ENCODE measurements around the gene WRAP53. TPM values are rescaled to one million over a fixed set of nuclear protein-coding genes. Genes with fewer than 3 reads are reported as not detected.

The WRAP53 gene
- total and polyA plus RNA-seq, 2 of the 13 experiments (the other 11 are each of a cell fraction or from before 2014, with no cell fraction given): 7.0 to 19.5 TPM

GRCh38 chr17:7685533-7686221 is 2.6 kb upstream of the WRAP53 start (continued):
- TF ChIP-seq SALL1 (CRISPR knock-in tag; IDR thresholded peaks at IDR 0.05) (peak; percentile 52; the same call in 1 of the 2 replicates), KDM2A (CRISPR knock-in tag; IDR thresholded peaks at IDR 0.05; ENCODE audit: borderline replicate concordance, low read depth) (peak; percentile 73; the same call in 1 of the 2 replicates), ZFP37 (CRISPR knock-in tag; IDR thresholded peaks at IDR 0.05; ENCODE audit: borderline replicate concordance) (no peak), CREB1 (IDR thresholded peaks at IDR 0.05) (peak; percentile 56), CREB1 (CRISPR knock-in tag; IDR thresholded peaks at IDR 0.05) (no peak), ZNF546 (CRISPR knock-in tag; conservative IDR thresholded peaks at IDR 0.05) (no peak), ZNF605 (CRISPR knock-in tag; IDR thresholded peaks at IDR 0.05) (0 out of 2 replicates have a peak, but pooled peaks have one; percentile 56), SIN3B (IDR thresholded peaks at IDR 0.05; ENCODE audit: low read length) (0 out of 2 replicates have a peak, but pooled peaks have one; percentile 58), GATAD1 (CRISPR knock-in tag; IDR thresholded peaks at IDR 0.05) (peak; percentile 88), ZHX2 (IDR thresholded peaks at IDR 0.05; ENCODE audit: low read depth) (peak; percentile 38; the same call in 1 of the 2 replicates), ZHX2 (CRISPR knock-in tag; IDR thresholded peaks at IDR 0.05; ENCODE audit: borderline replicate concordance) (no peak), MAZ (IDR thresholded peaks at IDR 0.05; ENCODE audit: borderline replicate concordance, low read depth, low read length) (no peak), MAZ (CRISPR knock-in tag; IDR thresholded peaks at IDR 0.05; ENCODE audit: low read depth) (0 out of 2 replicates have a peak, but pooled peaks have one; percentile 41), SP1 (IDR thresholded peaks at IDR 0.05) (no peak), SP1 (CRISPR knock-in tag; IDR thresholded peaks at IDR 0.05) (peak; percentile 97), TBX3 (IDR thresholded peaks at IDR 0.05; ENCODE audit: borderline replicate concordance) (no peak), KDM1A (CRISPR knock-in tag; IDR thresholded peaks at IDR 0.05) (no peak), ZNF770 (CRISPR knock-in tag; IDR thresholded peaks at IDR 0.05) (no peak), STAG1 (CRISPR knock-in tag; IDR thresholded peaks at IDR 0.05) (no peak), EHMT2 (IDR thresholded peaks at IDR 0.05; ENCODE audit: borderline replicate concordance, low read depth, low read length) (no peak), ATF3 (CRISPR knock-in tag; IDR thresholded peaks at IDR 0.05) (0 out of 2 replicates have a peak, but pooled peaks have one; percentile 12), TEAD3 (CRISPR knock-in tag; optimal IDR thresholded peaks at IDR 0.05; ENCODE audit: borderline replicate concordance) (peak; percentile 44)
